RWPE2 (cell line): ENCODE results near the gene PRDX1.
"Not testable (repeated sequence)": the region's sequence is repeated elsewhere in the genome, so short reads cannot be mapped to it uniquely, and the experiment has no call there.

ENCODE experiments used
- ATAC-seq: fragments of 200-7000 bp; cut with Tn5 transposase; 3 replicates; pipeline ENCODE4 v1.9.1; 2021; ENCODE audit warnings: low read depth
- DNase-seq: peaks from one replicate; pipeline ENCODE4 v3.0.0-alpha.2; 2020; ENCODE audit warnings: low spot score
- H3K27ac ChIP-seq: fragments of 450-650 bp; 2 replicates; pipeline ENCODE4 v1.5.1; 2017; ENCODE audit warnings: mild to moderate bottlenecking; ENCODE audit not compliant: poor library complexity, severe bottlenecking
- H3K27me3 ChIP-seq: fragments of 250-450 bp; sonication (Bioruptor Pico); 2 replicates; pipeline ENCODE4 v1.5.1; 2021; ENCODE audit warnings: mild to moderate bottlenecking, moderate library complexity; ENCODE audit not compliant: insufficient read depth, poor library complexity, severe bottlenecking
- H3K36me3 ChIP-seq: fragments of 250-450 bp; sonication (Bioruptor Pico); 2 replicates; pipeline ENCODE4 v1.5.1; 2020; ENCODE audit warnings: low read depth, mild to moderate bottlenecking, moderate library complexity
- H3K4me1 ChIP-seq: fragments of 250-450 bp; sonication (Bioruptor Pico); 2 replicates; pipeline ENCODE4 v1.5.1; 2021; ENCODE audit warnings: mild to moderate bottlenecking, moderate library complexity; ENCODE audit not compliant: insufficient read depth, poor library complexity, severe bottlenecking
- H3K4me3 ChIP-seq: fragments of 250-450 bp; sonication (Bioruptor Pico); 2 replicates; pipeline ENCODE4 v1.5.1; 2021; ENCODE audit warnings: mild to moderate bottlenecking, moderate library complexity; ENCODE audit not compliant: severe bottlenecking
- H3K9me3 ChIP-seq: fragments of 250-450 bp; sonication (Bioruptor Pico); 2 replicates; pipeline ENCODE4 v1.5.1; 2021; ENCODE audit warnings: mild to moderate bottlenecking, moderate library complexity; ENCODE audit not compliant: severe bottlenecking
- CTCF ChIP-seq: fragments of 450-650 bp; IDR thresholded peaks from one replicate; pipeline ENCODE4 v1.5.1; 2017; ENCODE audit warnings: mild to moderate bottlenecking, moderate library complexity; ENCODE audit not compliant: poor library complexity, severe bottlenecking

Gene PRDX1

DNA sequence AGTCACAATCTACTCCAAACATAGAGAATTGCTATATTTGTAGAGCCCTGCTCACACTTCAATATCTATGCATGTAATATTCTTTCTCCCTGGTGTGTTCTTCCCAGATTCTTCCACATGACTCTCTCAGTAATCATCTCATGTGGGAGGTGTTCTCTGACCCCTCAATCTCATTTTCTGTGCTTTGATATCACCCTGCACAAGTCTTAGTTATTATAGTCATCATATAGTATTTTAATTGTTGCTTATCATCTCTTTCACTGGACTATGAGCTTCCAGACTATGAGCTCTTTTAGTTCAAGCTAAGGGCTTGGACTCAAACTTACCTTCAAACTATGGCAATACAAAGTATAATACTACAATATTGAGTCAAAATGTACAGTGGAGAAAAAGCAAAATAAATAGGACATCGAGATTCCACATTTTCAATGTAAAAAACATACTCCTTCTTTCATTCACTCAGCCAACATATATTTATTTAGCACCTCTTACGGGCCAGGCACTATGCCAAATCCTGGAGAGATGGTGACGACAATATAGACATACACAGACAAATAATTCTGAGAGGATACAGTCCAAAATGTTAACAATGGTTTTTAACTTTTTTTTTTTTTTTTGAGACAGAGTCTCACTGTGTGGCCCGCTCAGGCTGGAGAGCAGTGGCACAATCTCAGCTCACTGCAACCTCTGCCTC, 43.4 kb downstream of the PRDX1 start:
- Histone ChIP-seq H3K4me1 (no peaks in the 10 kb centered on the region), H3K27ac (no peak overlapping the region), H3K9me3 (no peaks in the 10 kb centered on the region), H3K27me3 (no peaks in the 10 kb centered on the region), H3K36me3 (no peaks in the 10 kb centered on the region), H3K4me3 (no peak overlapping the region)
- TF ChIP-seq CTCF: no peak
- ATAC-seq (no peak), DNase-seq (no peak)

- Histone ChIP-seq H3K4me1 (no peaks in the 10 kb centered on the region), H3K27me3 (no peaks in the 10 kb centered on the region), H3K9me3 (no peaks in the 10 kb centered on the region), H3K4me3 (no peak overlapping the region), H3K36me3 (no peaks in the 10 kb centered on the region), H3K27ac (no peak overlapping the region)
- DNase-seq (no peak), ATAC-seq (no peak)
- no peak for TF ChIP-seq CTCF
Observed at GRCh38 chr1:45477646-45478045, 44.0 kb downstream of the PRDX1 start.

- not testable (repeated sequence) for H3K27ac ChIP-seq, H3K27me3 ChIP-seq, H3K4me1 ChIP-seq, H3K9me3 ChIP-seq, H3K4me3 ChIP-seq, DNase-seq, ATAC-seq, H3K36me3 ChIP-seq
Observed at GRCh38 chr1:45474194-45474593, 47.5 kb downstream of the PRDX1 start.

DNA sequence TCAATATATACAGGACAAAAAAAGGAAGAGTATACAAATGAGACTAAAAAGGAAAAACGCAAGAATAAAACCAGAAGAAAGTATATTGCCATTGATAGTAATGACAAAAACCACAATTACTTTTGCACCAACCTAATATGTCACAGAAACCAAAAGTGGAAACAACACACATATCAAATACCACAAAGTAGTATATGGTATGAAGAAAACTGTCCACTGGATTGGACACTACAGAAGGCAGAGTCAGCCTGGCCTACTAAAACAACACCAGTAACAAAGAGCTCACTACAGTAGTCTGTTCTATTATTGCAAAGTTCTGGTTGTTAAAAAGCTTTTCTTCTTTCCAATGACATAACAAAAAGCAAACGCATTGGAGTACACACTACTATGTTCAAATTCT, 48.4 kb downstream of the PRDX1 start:
- Histone ChIP-seq H3K4me3 (no peak overlapping the region), H3K27ac (no peak overlapping the region), H3K27me3 (no peaks in the 10 kb centered on the region), H3K9me3 (no peaks in the 10 kb centered on the region), H3K36me3 (no peaks in the 10 kb centered on the region), H3K4me1 (no peaks in the 10 kb centered on the region)
- no peak for TF ChIP-seq CTCF
- ATAC-seq (no peak), DNase-seq (no peak)

DNA sequence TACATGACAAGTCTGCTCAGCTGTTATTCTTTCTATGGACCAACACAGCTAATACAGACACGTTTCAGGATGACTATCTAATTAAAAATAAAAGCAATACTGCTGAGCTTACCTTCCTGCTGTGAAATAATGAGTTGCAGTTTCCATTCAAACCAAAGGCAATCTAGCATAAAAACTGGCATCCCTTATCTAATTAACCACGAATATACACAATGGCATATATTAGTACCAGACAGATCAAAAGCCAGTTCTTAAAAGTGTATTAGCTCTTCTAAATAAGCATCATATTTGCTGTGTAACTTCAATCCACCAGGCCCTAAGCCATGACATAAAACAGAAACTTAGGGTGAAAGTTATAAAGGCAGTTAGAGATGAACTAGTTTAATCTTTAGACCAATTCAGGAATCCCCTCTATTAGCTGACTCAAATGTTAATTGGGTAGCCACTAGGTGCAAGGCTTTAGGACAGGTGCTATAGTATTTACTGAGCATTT, 51.3 kb downstream of the PRDX1 start:
- Histone ChIP-seq H3K27me3 (no peaks in the 10 kb centered on the region), H3K4me3 (no peak overlapping the region), H3K36me3 (no peaks in the 10 kb centered on the region), H3K27ac (no peak overlapping the region), H3K9me3 (no peaks in the 10 kb centered on the region), H3K4me1 (no peaks in the 10 kb centered on the region)
- ATAC-seq (no peak), DNase-seq (no peak)
- no peak for TF ChIP-seq CTCF

DNA sequence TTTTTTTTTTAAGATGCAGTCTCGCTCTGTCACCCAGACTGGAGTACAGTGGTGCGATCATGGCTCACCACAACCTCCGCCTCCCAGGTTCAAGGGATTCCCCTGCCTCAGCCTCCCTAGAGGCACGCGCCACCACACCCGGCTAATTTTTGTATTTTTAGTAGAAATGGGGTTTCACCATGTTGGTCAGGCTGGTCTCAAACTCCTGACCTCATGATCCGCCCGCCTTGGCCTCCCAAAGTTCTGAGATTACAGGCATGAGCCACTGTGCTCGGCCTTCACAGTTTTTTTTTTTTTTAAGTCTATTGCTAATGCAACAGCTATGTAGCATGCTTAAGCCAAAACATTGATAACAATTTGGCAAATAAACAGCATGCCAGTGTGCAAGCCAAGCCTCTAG, 54.3 kb downstream of the PRDX1 start:
- H3K4me1 ChIP-seq, H3K27ac ChIP-seq, ATAC-seq, H3K36me3 ChIP-seq, DNase-seq, H3K4me3 ChIP-seq, H3K27me3 ChIP-seq, H3K9me3 ChIP-seq: not testable (repeated sequence)
